Measurements from ENCODE around the gene CES3.

DNA sequence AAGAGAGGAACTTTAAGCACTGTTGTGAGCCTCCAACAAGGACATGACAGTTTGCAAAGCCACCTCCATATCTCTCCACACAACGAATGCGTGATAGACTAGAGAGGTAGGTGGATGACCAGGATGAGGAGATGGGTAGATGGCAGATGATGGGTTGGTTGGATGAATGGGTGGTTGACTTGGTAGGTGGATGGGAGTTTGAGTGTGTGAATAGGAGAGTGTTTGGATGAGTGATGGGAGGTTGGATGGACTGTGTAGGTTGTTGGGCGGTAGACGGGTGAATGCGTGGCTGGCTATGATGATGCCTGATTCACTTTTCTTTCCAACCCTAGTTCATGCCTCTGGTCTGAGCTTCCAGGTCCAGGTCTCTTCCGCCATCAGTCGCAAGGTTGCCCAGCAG lies 46.5 kb upstream of the CES3 start:
- no peak for TF ChIP-seq EZH2 (IDR thresholded peaks at IDR 0.05; ENCODE audit: borderline replicate concordance, low read length)
- TF ChIP-seq, protein P1, sequence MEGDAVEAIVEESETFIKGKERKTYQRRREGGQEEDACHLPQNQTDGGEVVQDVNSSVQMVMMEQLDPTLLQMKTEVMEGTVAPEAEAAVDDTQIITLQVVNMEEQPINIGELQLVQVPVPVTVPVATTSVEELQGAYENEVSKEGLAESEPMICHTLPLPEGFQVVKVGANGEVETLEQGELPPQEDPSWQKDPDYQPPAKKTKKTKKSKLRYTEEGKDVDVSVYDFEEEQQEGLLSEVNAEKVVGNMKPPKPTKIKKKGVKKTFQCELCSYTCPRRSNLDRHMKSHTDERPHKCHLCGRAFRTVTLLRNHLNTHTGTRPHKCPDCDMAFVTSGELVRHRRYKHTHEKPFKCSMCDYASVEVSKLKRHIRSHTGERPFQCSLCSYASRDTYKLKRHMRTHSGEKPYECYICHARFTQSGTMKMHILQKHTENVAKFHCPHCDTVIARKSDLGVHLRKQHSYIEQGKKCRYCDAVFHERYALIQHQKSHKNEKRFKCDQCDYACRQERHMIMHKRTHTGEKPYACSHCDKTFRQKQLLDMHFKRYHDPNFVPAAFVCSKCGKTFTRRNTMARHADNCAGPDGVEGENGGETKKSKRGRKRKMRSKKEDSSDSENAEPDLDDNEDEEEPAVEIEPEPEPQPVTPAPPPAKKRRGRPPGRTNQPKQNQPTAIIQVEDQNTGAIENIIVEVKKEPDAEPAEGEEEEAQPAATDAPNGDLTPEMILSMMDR (conservative IDR thresholded peaks at IDR 0.05 in 1 of 2, IDR thresholded peaks at IDR 0.05 in 1 of 2; ENCODE audit: extremely low read depth in 1 of 2, insufficient read depth in 1 of 2, low read depth in 1 of 2, low read length in 2 of 2), result no peak
